ENCODE data around the gene PRMT1. TPM values are rescaled to one million over a fixed set of nuclear protein-coding genes. Genes with fewer than 3 reads are reported as not detected.

Gene PRMT1
- total and polyA plus RNA-seq, 2 of the 13 experiments (the other 11 are each of a cell fraction or from before 2014, with no cell fraction given) = 324 to 374 TPM

DNA sequence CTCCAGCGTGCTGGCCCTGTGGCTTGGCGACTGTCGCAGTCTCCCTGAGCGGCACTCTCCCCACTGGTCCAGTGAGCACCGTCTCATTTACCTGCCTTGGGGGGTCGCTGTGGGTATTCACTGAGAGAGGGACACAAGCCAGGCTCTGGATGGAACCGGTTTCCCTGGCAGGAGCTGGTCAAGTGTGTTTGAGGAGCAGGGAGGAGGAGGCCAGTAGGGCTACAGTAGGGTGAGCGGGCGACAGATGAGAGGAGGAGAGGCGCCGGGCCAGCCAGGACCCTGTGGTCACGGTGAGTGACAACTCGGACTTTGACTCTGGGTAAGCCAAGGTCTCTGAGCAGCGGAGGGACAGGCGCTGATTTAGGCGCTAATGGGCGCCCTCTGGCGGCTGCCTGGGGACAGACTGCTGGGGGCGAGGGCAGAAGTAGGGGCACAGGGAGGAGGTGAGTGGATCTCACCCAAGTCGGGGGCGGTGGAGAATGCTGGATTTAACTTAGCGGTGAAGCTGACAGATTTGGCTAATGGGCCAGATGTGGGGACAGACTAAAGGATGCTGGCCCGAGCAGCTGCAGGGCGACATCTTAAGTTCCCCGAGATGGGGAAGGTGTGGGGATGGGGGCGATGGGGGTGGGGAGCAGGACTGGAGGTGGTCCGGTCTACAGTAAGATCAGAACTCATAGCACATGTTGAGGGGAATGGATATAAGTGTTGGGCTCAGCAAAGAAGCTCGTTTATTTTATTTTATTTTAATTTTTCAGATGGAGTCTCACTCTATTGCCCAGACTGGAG, 4.7 kb upstream of the PRMT1 start (continued):
- TF ChIP-seq ZNF75D (CRISPR knock-in tag; IDR thresholded peaks at IDR 0.05; ENCODE audit: borderline replicate concordance) (no peak), ZNF530 (CRISPR knock-in tag; IDR thresholded peaks at IDR 0.05; ENCODE audit: low read depth) (no peak), ZFP41 (CRISPR knock-in tag; IDR thresholded peaks at IDR 0.05; ENCODE audit: borderline replicate concordance) (no peak), ZNF564 (CRISPR knock-in tag; IDR thresholded peaks at IDR 0.05) (no peak), ZNF563 (CRISPR knock-in tag; IDR thresholded peaks at IDR 0.05) (no peak), STAG1 (CRISPR knock-in tag; IDR thresholded peaks at IDR 0.05) (peak; percentile 68), ZNF143 (CRISPR knock-in tag; IDR thresholded peaks at IDR 0.05) (peak; percentile 62; the same call in 1 of the 2 replicates), SSRP1 (CRISPR knock-in tag; IDR thresholded peaks at IDR 0.05) (peak; percentile 90; the same call in 1 of the 2 replicates), NFIC (IDR thresholded peaks at IDR 0.05; ENCODE audit: low read length) (no peak), PAF1 (CRISPR knock-in tag; IDR thresholded peaks at IDR 0.05) (no peak), RAD51 (IDR thresholded peaks at IDR 0.05; ENCODE audit: borderline replicate concordance) (no peak), KLF12 (CRISPR knock-in tag; IDR thresholded peaks at IDR 0.05; ENCODE audit: borderline replicate concordance) (no peak), BCL6 (CRISPR knock-in tag; IDR thresholded peaks at IDR 0.05) (0 out of 2 replicates have a peak, but pooled peaks have one; percentile 15), ZNF20 (CRISPR knock-in tag; IDR thresholded peaks at IDR 0.05) (no peak), ZNF776 (CRISPR knock-in tag; IDR thresholded peaks at IDR 0.05) (0 out of 2 replicates have a peak, but pooled peaks have one; percentile 71), NFRKB (IDR thresholded peaks at IDR 0.05) (no peak), ZFP37 (CRISPR knock-in tag; IDR thresholded peaks at IDR 0.05; ENCODE audit: borderline replicate concordance) (no peak)
- TF ChIP-seq, protein P1, sequence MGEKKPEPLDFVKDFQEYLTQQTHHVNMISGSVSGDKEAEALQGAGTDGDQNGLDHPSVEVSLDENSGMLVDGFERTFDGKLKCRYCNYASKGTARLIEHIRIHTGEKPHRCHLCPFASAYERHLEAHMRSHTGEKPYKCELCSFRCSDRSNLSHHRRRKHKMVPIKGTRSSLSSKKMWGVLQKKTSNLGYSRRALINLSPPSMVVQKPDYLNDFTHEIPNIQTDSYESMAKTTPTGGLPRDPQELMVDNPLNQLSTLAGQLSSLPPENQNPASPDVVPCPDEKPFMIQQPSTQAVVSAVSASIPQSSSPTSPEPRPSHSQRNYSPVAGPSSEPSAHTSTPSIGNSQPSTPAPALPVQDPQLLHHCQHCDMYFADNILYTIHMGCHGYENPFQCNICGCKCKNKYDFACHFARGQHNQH (CRISPR knock-in tag; IDR thresholded peaks at IDR 0.05) = peak; percentile 87; the same call in 1 of the 2 replicates
- TF ChIP-seq, protein P2, sequence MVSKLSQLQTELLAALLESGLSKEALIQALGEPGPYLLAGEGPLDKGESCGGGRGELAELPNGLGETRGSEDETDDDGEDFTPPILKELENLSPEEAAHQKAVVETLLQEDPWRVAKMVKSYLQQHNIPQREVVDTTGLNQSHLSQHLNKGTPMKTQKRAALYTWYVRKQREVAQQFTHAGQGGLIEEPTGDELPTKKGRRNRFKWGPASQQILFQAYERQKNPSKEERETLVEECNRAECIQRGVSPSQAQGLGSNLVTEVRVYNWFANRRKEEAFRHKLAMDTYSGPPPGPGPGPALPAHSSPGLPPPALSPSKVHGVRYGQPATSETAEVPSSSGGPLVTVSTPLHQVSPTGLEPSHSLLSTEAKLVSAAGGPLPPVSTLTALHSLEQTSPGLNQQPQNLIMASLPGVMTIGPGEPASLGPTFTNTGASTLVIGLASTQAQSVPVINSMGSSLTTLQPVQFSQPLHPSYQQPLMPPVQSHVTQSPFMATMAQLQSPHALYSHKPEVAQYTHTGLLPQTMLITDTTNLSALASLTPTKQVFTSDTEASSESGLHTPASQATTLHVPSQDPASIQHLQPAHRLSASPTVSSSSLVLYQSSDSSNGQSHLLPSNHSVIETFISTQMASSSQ (IDR thresholded peaks at IDR 0.05; ENCODE audit: low read depth) = no peak
- TF ChIP-seq, protein P2 (CRISPR knock-in tag; IDR thresholded peaks at IDR 0.05; ENCODE audit: borderline replicate concordance) = no peak; the same call in 1 of the 2 replicates
- TF ChIP-seq, protein P3, sequence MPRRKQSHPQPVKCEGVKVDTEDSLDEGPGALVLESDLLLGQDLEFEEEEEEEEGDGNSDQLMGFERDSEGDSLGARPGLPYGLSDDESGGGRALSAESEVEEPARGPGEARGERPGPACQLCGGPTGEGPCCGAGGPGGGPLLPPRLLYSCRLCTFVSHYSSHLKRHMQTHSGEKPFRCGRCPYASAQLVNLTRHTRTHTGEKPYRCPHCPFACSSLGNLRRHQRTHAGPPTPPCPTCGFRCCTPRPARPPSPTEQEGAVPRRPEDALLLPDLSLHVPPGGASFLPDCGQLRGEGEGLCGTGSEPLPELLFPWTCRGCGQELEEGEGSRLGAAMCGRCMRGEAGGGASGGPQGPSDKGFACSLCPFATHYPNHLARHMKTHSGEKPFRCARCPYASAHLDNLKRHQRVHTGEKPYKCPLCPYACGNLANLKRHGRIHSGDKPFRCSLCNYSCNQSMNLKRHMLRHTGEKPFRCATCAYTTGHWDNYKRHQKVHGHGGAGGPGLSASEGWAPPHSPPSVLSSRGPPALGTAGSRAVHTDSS (CRISPR knock-in tag; conservative IDR thresholded peaks at IDR 0.05) = no peak
- TF ChIP-seq, protein P4, sequence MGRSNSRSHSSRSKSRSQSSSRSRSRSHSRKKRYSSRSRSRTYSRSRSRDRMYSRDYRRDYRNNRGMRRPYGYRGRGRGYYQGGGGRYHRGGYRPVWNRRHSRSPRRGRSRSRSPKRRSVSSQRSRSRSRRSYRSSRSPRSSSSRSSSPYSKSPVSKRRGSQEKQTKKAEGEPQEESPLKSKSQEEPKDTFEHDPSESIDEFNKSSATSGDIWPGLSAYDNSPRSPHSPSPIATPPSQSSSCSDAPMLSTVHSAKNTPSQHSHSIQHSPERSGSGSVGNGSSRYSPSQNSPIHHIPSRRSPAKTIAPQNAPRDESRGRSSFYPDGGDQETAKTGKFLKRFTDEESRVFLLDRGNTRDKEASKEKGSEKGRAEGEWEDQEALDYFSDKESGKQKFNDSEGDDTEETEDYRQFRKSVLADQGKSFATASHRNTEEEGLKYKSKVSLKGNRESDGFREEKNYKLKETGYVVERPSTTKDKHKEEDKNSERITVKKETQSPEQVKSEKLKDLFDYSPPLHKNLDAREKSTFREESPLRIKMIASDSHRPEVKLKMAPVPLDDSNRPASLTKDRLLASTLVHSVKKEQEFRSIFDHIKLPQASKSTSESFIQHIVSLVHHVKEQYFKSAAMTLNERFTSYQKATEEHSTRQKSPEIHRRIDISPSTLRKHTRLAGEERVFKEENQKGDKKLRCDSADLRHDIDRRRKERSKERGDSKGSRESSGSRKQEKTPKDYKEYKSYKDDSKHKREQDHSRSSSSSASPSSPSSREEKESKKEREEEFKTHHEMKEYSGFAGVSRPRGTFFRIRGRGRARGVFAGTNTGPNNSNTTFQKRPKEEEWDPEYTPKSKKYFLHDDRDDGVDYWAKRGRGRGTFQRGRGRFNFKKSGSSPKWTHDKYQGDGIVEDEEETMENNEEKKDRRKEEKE (IDR thresholded peaks at IDR 0.05) = no peak

Measured in HepG2 (cell line).